ENCODE measurements around the gene NANOS3. TPM values are rescaled to one million over a fixed set of nuclear protein-coding genes. Genes with fewer than 3 reads are reported as not detected.

NANOS3 gene
- polyA plus RNA-seq, 2 donors: not detected

GRCh38 chr19:13843104-13843921 is 33.6 kb upstream of the NANOS3 start:
- H3K27me3 ChIP-seq (ENCODE audit: control insufficient read depth in 1 of 2, insufficient read depth in 2 of 2, low read length in 2 of 2): no peaks in the 10 kb centered on the region
- H3K27ac ChIP-seq (ENCODE audit: low read depth in 2 of 2, low read length in 1 of 2): peak overlapping the region; percentile 99
- peak overlapping the region; percentile 77 to 94 for H3K4me3 ChIP-seq (ENCODE audit: low read depth in 1 of 2, low read length in 2 of 2)
- H3K4me1 ChIP-seq (ENCODE audit: control insufficient read depth in 2 of 2, insufficient read depth in 2 of 2, low read length in 1 of 2): peaks cover 8 to 28% of the 10 kb centered on the region in 2 donors
- WGBS, 2 donors: 15 to 16% methylated on average over 24 of the region's 24 CpGs
- no peaks in the 10 kb centered on the region for H3K9me3 ChIP-seq (ENCODE audit: control insufficient read depth in 2 of 2, insufficient read depth in 1 of 2, low read depth in 1 of 2, low read length in 1 of 2)
- H3K36me3 ChIP-seq (ENCODE audit: control insufficient read depth in 2 of 2, insufficient read depth in 2 of 2, low read length in 1 of 2): peaks cover 0 to 2% of the 10 kb centered on the region in 2 donors

GRCh38 chr19:13844130-13844631 is 32.8 kb upstream of the NANOS3 start:
- H3K4me3 ChIP-seq (ENCODE audit: low read depth in 1 of 2, low read length in 2 of 2): no peak overlapping the region
- H3K4me1 ChIP-seq (ENCODE audit: control insufficient read depth in 2 of 2, insufficient read depth in 2 of 2, low read length in 1 of 2): peaks cover 8 to 26% of the 10 kb centered on the region in 2 donors
- H3K27ac ChIP-seq (ENCODE audit: low read depth in 2 of 2, low read length in 1 of 2): peak overlapping the region; percentile 99
- peaks cover 0 to 2% of the 10 kb centered on the region in 2 donors for H3K36me3 ChIP-seq (ENCODE audit: control insufficient read depth in 2 of 2, insufficient read depth in 2 of 2, low read length in 1 of 2)
- H3K9me3 ChIP-seq (ENCODE audit: control insufficient read depth in 2 of 2, insufficient read depth in 1 of 2, low read depth in 1 of 2, low read length in 1 of 2): no peaks in the 10 kb centered on the region
- H3K27me3 ChIP-seq (ENCODE audit: control insufficient read depth in 1 of 2, insufficient read depth in 2 of 2, low read length in 2 of 2): no peaks in the 10 kb centered on the region
- WGBS, 2 donors: 48 to 58% methylated on average over 7 of the region's 7 CpGs

- Histone ChIP-seq H3K27ac (ENCODE audit: low read depth in 2 of 2, low read length in 1 of 2) (peak overlapping the region; percentile 99 to 100), H3K4me1 (ENCODE audit: control insufficient read depth in 2 of 2, insufficient read depth in 2 of 2, low read length in 1 of 2) (peaks cover 8 to 37% of the 10 kb centered on the region in 2 donors), H3K36me3 (ENCODE audit: control insufficient read depth in 2 of 2, insufficient read depth in 2 of 2, low read length in 1 of 2) (no peaks in the 10 kb centered on the region), H3K4me3 (ENCODE audit: low read depth in 1 of 2, low read length in 2 of 2) (peak overlapping the region; percentile 47 to 48), H3K27me3 (ENCODE audit: control insufficient read depth in 1 of 2, insufficient read depth in 2 of 2, low read length in 2 of 2) (no peaks in the 10 kb centered on the region), H3K9me3 (ENCODE audit: control insufficient read depth in 2 of 2, insufficient read depth in 1 of 2, low read depth in 1 of 2, low read length in 1 of 2) (no peaks in the 10 kb centered on the region)
- 2 to 11% methylated on average over 23 of the region's 23 CpGs for WGBS, 2 donors
These were observed 30.2 kb upstream of the NANOS3 start for GRCh38 chr19:13846557-13847406.

GRCh38 chr19:13847407-13848339 is 29.3 kb upstream of the NANOS3 start:
- Histone ChIP-seq H3K27ac (ENCODE audit: low read depth in 2 of 2, low read length in 1 of 2) (peak overlapping the region; percentile 99 to 100), H3K4me3 (ENCODE audit: low read depth in 1 of 2, low read length in 2 of 2) (peak overlapping the region; percentile 47 to 48), H3K36me3 (ENCODE audit: control insufficient read depth in 2 of 2, insufficient read depth in 2 of 2, low read length in 1 of 2) (no peaks in the 10 kb centered on the region), H3K27me3 (ENCODE audit: control insufficient read depth in 1 of 2, insufficient read depth in 2 of 2, low read length in 2 of 2) (no peaks in the 10 kb centered on the region), H3K4me1 (ENCODE audit: control insufficient read depth in 2 of 2, insufficient read depth in 2 of 2, low read length in 1 of 2) (peaks cover 8 to 37% of the 10 kb centered on the region in 2 donors), H3K9me3 (ENCODE audit: control insufficient read depth in 2 of 2, insufficient read depth in 1 of 2, low read depth in 1 of 2, low read length in 1 of 2) (no peaks in the 10 kb centered on the region)
- 3 to 5% methylated on average over 31 to 47 of the region's 47 CpGs for WGBS, 2 donors

- Histone ChIP-seq H3K27ac (ENCODE audit: low read depth in 2 of 2, low read length in 1 of 2) (peak overlapping the region; percentile 99 to 100), H3K4me3 (ENCODE audit: low read depth in 1 of 2, low read length in 2 of 2) (no peak overlapping the region), H3K27me3 (ENCODE audit: control insufficient read depth in 1 of 2, insufficient read depth in 2 of 2, low read length in 2 of 2) (no peaks in the 10 kb centered on the region), H3K36me3 (ENCODE audit: control insufficient read depth in 2 of 2, insufficient read depth in 2 of 2, low read length in 1 of 2) (no peaks in the 10 kb centered on the region), H3K4me1 (ENCODE audit: control insufficient read depth in 2 of 2, insufficient read depth in 2 of 2, low read length in 1 of 2) (peaks cover 8 to 34% of the 10 kb centered on the region in 2 donors), H3K9me3 (ENCODE audit: control insufficient read depth in 2 of 2, insufficient read depth in 1 of 2, low read depth in 1 of 2, low read length in 1 of 2) (no peaks in the 10 kb centered on the region)
- 70 to 73% methylated on average over 4 of the region's 4 CpGs for WGBS, 2 donors
These were observed 28.6 kb upstream of the NANOS3 start for GRCh38 chr19:13848340-13848677.

- 54 to 62% methylated on average over 16 of the region's 16 CpGs for WGBS, 2 donors
- Histone ChIP-seq H3K4me3 (ENCODE audit: low read depth in 1 of 2, low read length in 2 of 2) (no peak overlapping the region), H3K9me3 (ENCODE audit: control insufficient read depth in 2 of 2, insufficient read depth in 1 of 2, low read depth in 1 of 2, low read length in 1 of 2) (no peaks in the 10 kb centered on the region), H3K27me3 (ENCODE audit: control insufficient read depth in 1 of 2, insufficient read depth in 2 of 2, low read length in 2 of 2) (no peaks in the 10 kb centered on the region), H3K4me1 (ENCODE audit: control insufficient read depth in 2 of 2, insufficient read depth in 2 of 2, low read length in 1 of 2) (peaks cover 4 to 28% of the 10 kb centered on the region in 2 donors), H3K27ac (ENCODE audit: low read depth in 2 of 2, low read length in 1 of 2) (peak overlapping the region; percentile 40 to 77), H3K36me3 (ENCODE audit: control insufficient read depth in 2 of 2, insufficient read depth in 2 of 2, low read length in 1 of 2) (no peaks in the 10 kb centered on the region)
These were observed 27.9 kb upstream of the NANOS3 start for GRCh38 chr19:13848798-13849676.

- no peaks in the 10 kb centered on the region for H3K27me3 ChIP-seq (ENCODE audit: control insufficient read depth in 1 of 2, insufficient read depth in 2 of 2, low read length in 2 of 2)
- H3K27ac ChIP-seq (ENCODE audit: low read depth in 2 of 2, low read length in 1 of 2): peak overlapping the region; percentile 99
- H3K4me1 ChIP-seq (ENCODE audit: control insufficient read depth in 2 of 2, insufficient read depth in 2 of 2, low read length in 1 of 2): peaks cover 4 to 28% of the 10 kb centered on the region in 2 donors
- peak overlapping the region; percentile 39 to 40 for H3K4me3 ChIP-seq (ENCODE audit: low read depth in 1 of 2, low read length in 2 of 2)
- 13 to 15% methylated on average over 60 to 66 of the region's 66 CpGs for WGBS, 2 donors
- H3K9me3 ChIP-seq (ENCODE audit: control insufficient read depth in 2 of 2, insufficient read depth in 1 of 2, low read depth in 1 of 2, low read length in 1 of 2): no peaks in the 10 kb centered on the region
- no peaks in the 10 kb centered on the region for H3K36me3 ChIP-seq (ENCODE audit: control insufficient read depth in 2 of 2, insufficient read depth in 2 of 2, low read length in 1 of 2)
These were observed 26.7 kb upstream of the NANOS3 start for GRCh38 chr19:13849991-13850909.
